ENCODE measurements around the gene TMEM190. TPM values are rescaled to one million over a fixed set of nuclear protein-coding genes. Genes with fewer than 3 reads are reported as not detected.

The TMEM190 gene
- total RNA-seq, 1 experiment from 2014 or later: not detected

GRCh38 chr19:55389386-55390317 is 13.0 kb downstream of the TMEM190 start:
- Mint-ChIP-seq H3K27me3 (ENCODE audit: unreplicated experiment) (no peaks in the 10 kb centered on the region), H3K9me3 (ENCODE audit: low read depth, unreplicated experiment) (no peaks in the 10 kb centered on the region), H3K27ac (ENCODE audit: unreplicated experiment) (peak overlapping the region; percentile 79), H3K36me3 (ENCODE audit: insufficient read depth, unreplicated experiment) (peaks cover 90% of the 10 kb centered on the region), H3K4me3 (ENCODE audit: low read depth, unreplicated experiment) (peak overlapping the region; percentile 19), H3K4me1 (ENCODE audit: low read depth, unreplicated experiment) (peaks cover 31% of the 10 kb centered on the region)
- BruUV-seq (replicated peaks): no TSS peak
- intact Hi-C loops (cut with micrococcal nuclease; ENCODE audit: unreplicated experiment): loop anchor here (10.0 kb wide), 2 partner anchors 245 kb away; partner anchors contain the start of gene TNNT1
- TF ChIP-seq CTCF (IDR thresholded peaks at IDR 0.05; ENCODE audit: unreplicated experiment): no peak
- no peak for DNase-seq
- CTCF ChIA-PET: no interaction called here

- no peak overlapping the region for H3K4me3 Mint-ChIP-seq (ENCODE audit: low read depth, unreplicated experiment)
- H3K27me3 Mint-ChIP-seq (ENCODE audit: unreplicated experiment): no peaks in the 10 kb centered on the region
- peaks cover 83% of the 10 kb centered on the region for H3K36me3 Mint-ChIP-seq (ENCODE audit: insufficient read depth, unreplicated experiment)
- no peaks in the 10 kb centered on the region for H3K9me3 Mint-ChIP-seq (ENCODE audit: low read depth, unreplicated experiment)
- no peak for TF ChIP-seq CTCF (IDR thresholded peaks at IDR 0.05; ENCODE audit: unreplicated experiment)
- intact Hi-C loops (cut with micrococcal nuclease; ENCODE audit: unreplicated experiment): no loop called here
- peaks cover 31% of the 10 kb centered on the region for H3K4me1 Mint-ChIP-seq (ENCODE audit: low read depth, unreplicated experiment)
- CTCF ChIA-PET: no interaction called here
- DNase-seq: no peak
- H3K27ac Mint-ChIP-seq (ENCODE audit: unreplicated experiment): no peak overlapping the region
- BruUV-seq (replicated peaks): no TSS peak
Observed at GRCh38 chr19:55390461-55390880, 13.8 kb downstream of the TMEM190 start.

GRCh38 chr19:55391191-55391670 is 14.6 kb downstream of the TMEM190 start:
- CTCF ChIA-PET: no interaction called here
- Mint-ChIP-seq H3K27ac (ENCODE audit: unreplicated experiment) (no peak overlapping the region), H3K36me3 (ENCODE audit: insufficient read depth, unreplicated experiment) (peaks cover 75% of the 10 kb centered on the region), H3K4me1 (ENCODE audit: low read depth, unreplicated experiment) (peaks cover 31% of the 10 kb centered on the region), H3K9me3 (ENCODE audit: low read depth, unreplicated experiment) (no peaks in the 10 kb centered on the region), H3K4me3 (ENCODE audit: low read depth, unreplicated experiment) (no peak overlapping the region), H3K27me3 (ENCODE audit: unreplicated experiment) (no peaks in the 10 kb centered on the region)
- no TSS peak for BruUV-seq (replicated peaks)
- intact Hi-C loops (cut with micrococcal nuclease; ENCODE audit: unreplicated experiment): no loop called here
- DNase-seq: no peak
- no peak for TF ChIP-seq CTCF (IDR thresholded peaks at IDR 0.05; ENCODE audit: unreplicated experiment)

GRCh38 chr19:55391702-55392615 is 15.3 kb downstream of the TMEM190 start:
- H3K4me1 Mint-ChIP-seq (ENCODE audit: low read depth, unreplicated experiment): peaks cover 26% of the 10 kb centered on the region
- no peak for DNase-seq
- intact Hi-C loops (cut with micrococcal nuclease; ENCODE audit: unreplicated experiment): no loop called here
- no TSS peak for BruUV-seq (replicated peaks)
- TF ChIP-seq CTCF (IDR thresholded peaks at IDR 0.05; ENCODE audit: unreplicated experiment): no peak
- H3K27ac Mint-ChIP-seq (ENCODE audit: unreplicated experiment): peak overlapping the region; percentile 52
- no peak overlapping the region for H3K4me3 Mint-ChIP-seq (ENCODE audit: low read depth, unreplicated experiment)
- H3K27me3 Mint-ChIP-seq (ENCODE audit: unreplicated experiment): no peaks in the 10 kb centered on the region
- H3K9me3 Mint-ChIP-seq (ENCODE audit: low read depth, unreplicated experiment): no peaks in the 10 kb centered on the region
- CTCF ChIA-PET: no interaction called here
- peaks cover 68% of the 10 kb centered on the region for H3K36me3 Mint-ChIP-seq (ENCODE audit: insufficient read depth, unreplicated experiment)

Data from Calu3 (cell line).